ENCODE data around the gene PDX1. TPM values are rescaled to one million over a fixed set of nuclear protein-coding genes. Genes with fewer than 3 reads are reported as not detected.

The PDX1 gene
- total RNA-seq, 4 donors from 2014 or later, result not detected

DNA sequence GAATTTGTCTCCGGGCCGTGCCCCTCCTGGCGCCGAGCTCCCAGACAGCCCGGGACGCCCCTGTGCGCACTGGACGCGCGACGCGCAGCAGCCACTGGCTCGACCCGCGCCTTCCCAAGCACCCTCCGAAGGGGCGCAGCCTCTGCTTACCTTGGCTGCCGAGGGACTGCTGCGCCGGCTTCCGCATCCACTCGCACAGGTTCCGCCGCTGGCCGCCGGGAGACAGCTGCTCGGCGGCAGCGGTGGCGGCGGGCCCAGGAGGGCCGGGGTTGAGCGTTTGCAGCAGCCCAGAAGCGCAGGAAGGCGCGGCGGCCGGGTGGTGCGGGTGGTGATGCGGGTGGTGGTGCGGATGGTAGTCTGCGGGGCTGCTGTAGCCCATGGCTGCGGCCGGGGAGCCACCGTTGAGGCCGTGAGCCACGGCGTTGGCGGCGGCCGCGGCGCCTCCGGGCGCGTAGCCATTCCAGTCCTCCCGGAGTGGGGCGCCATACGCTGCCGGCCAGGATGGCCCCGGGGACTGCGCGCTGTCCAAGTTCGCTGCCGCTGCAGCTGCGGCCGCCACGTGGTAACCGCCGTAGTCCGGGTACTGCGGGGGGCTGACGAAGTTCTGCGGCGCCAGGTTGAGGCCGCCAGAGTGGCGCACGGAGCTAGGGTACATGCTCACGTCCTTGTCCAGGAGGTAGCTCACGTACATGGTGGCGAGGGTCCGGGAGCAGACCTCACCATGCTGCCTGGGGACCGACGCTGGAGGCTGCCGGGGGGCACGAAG is 48.7 kb downstream of the PDX1 start:
- DNase-seq, result no peak
- Histone ChIP-seq H3K36me3 (no peaks in the 10 kb centered on the region), H3K4me1 (peaks cover 0 to 21% of the 10 kb centered on the region in 2 donors), H3K27me3 (peaks cover 22% of the 10 kb centered on the region), H3K4me3 (replicated peaks in 1 of 3) (no peak overlapping the region), H3K9me3 (no peaks in the 10 kb centered on the region), H3K27ac (no peak overlapping the region)
- no peak for TF ChIP-seq POLR2A (IDR thresholded peaks at IDR 0.05)
- TF ChIP-seq, protein P1, sequence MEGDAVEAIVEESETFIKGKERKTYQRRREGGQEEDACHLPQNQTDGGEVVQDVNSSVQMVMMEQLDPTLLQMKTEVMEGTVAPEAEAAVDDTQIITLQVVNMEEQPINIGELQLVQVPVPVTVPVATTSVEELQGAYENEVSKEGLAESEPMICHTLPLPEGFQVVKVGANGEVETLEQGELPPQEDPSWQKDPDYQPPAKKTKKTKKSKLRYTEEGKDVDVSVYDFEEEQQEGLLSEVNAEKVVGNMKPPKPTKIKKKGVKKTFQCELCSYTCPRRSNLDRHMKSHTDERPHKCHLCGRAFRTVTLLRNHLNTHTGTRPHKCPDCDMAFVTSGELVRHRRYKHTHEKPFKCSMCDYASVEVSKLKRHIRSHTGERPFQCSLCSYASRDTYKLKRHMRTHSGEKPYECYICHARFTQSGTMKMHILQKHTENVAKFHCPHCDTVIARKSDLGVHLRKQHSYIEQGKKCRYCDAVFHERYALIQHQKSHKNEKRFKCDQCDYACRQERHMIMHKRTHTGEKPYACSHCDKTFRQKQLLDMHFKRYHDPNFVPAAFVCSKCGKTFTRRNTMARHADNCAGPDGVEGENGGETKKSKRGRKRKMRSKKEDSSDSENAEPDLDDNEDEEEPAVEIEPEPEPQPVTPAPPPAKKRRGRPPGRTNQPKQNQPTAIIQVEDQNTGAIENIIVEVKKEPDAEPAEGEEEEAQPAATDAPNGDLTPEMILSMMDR (IDR thresholded peaks at IDR 0.05), result no peak
- WGBS, 2 donors, result 2 to 3% methylated on average over 6 to 22 of the region's 86 CpGs
- intact Hi-C loops (cut with DNase I), result no loop called here

DNA sequence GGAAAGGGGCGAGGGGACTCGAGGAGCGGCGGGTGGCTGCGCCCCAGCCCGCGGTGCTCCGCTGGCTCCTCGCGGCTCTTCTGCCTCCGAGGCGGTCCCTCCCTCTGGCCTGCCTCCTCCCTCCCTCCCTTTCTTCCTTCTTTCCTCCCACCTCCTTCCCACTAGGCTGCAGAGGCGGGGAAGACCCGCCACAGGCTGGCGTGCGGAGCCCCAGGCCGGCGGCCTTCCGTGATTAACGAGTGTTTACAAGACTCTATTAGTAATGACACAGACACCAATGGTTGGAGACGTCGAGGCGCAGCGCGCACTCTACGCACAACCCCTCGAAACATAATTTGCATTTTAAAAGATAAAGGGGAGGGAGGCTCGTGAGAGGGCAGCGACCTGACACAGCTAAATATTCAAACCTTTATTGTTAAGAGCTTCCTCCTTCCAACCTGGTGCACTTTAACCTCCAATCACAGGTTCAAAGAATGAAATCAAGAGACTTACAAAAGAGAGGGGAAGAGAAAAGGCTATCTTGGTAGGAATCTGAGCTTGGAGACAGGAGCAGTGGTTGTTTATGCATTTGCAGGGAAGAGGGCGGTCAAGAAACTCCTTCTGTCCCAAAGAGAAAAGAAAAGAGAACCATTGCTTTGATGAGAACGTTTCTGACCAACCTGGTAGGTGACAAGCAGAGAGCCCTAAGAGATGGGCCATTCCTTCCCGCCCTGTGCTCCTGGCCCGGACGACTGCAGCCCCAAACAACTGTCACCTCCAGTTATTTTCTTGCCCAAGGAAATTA is 49.5 kb downstream of the PDX1 start, which contains the start of gene CDX2:
Gene CDX2 (minus strand): TSS at position 234 of the 784 bp plus-strand sequence. CDS start 309 bp downstream, outside the sequence.
- intact Hi-C loops (cut with DNase I), result no loop called here
- Histone ChIP-seq H3K27ac (no peak within 1 kb of the TSS), H3K9me3 (no peaks in the 10 kb centered on the region), H3K4me3 (replicated peaks in 1 of 3) (no peak within 1 kb of the TSS), H3K4me1 (peaks cover 0 to 21% of the 10 kb centered on the region in 2 donors), H3K27me3 (peaks cover 22% of the 10 kb centered on the region), H3K36me3 (no peaks in the 10 kb centered on the region)
- WGBS, 2 donors, result 6 to 7% methylated on average over 30 to 34 of the region's 34 CpGs
- DNase-seq, result no peak
- TF ChIP-seq, protein P1 (IDR thresholded peaks at IDR 0.05), result no peak
- no peak for TF ChIP-seq POLR2A (IDR thresholded peaks at IDR 0.05)

GRCh38 chr13:27969866-27970229 is 50.0 kb downstream of the PDX1 start:
- WGBS, 2 donors, result 12 to 16% methylated on average over 7 of the region's 7 CpGs
- intact Hi-C loops (cut with DNase I), result no loop called here
- no peak overlapping the region for H3K4me3 ChIP-seq (replicated peaks in 1 of 3)

GRCh38 chr13:27970382-27971235 is 50.8 kb downstream of the PDX1 start:
- TF ChIP-seq POLR2A (IDR thresholded peaks at IDR 0.05), result no peak
- TF ChIP-seq, protein P1 (IDR thresholded peaks at IDR 0.05), result no peak
- 5 to 11% methylated on average over 19 to 29 of the region's 53 CpGs for WGBS, 2 donors
- Histone ChIP-seq H3K9me3 (no peaks in the 10 kb centered on the region), H3K27ac (no peak overlapping the region), H3K27me3 (peaks cover 15% of the 10 kb centered on the region), H3K4me1 (peaks cover 0 to 21% of the 10 kb centered on the region in 2 donors), H3K4me3 (replicated peaks in 1 of 3) (no peak overlapping the region), H3K36me3 (no peaks in the 10 kb centered on the region)
- intact Hi-C loops (cut with DNase I), result no loop called here
- no peak for DNase-seq

More at GRCh38 chr13:27969866-27970229, 50.0 kb downstream of the PDX1 start:
- Histone ChIP-seq H3K27me3 (peaks cover 19% of the 10 kb centered on the region), H3K36me3 (no peaks in the 10 kb centered on the region), H3K9me3 (no peaks in the 10 kb centered on the region), H3K27ac (no peak overlapping the region), H3K4me1 (peaks cover 0 to 21% of the 10 kb centered on the region in 2 donors)
- no peak for DNase-seq
- TF ChIP-seq POLR2A (IDR thresholded peaks at IDR 0.05), result no peak
- TF ChIP-seq, protein P1 (IDR thresholded peaks at IDR 0.05), result no peak
